ENCODE measurements around the gene SBNO2. TPM values are rescaled to one million over a fixed set of nuclear protein-coding genes. Genes with fewer than 3 reads are reported as not detected.
A peak's percentile ranks its signal among the peaks of the same experiment; 100 is the strongest.
"Not testable (repeated sequence)": the region's sequence is repeated elsewhere in the genome, so short reads cannot be mapped to it uniquely, and the experiment has no call there.

Gene SBNO2
- polyA plus RNA-seq, 1 donor, result 18.5 TPM

GRCh38 chr19:1115646-1116420, 58.2 kb downstream of the SBNO2 start:
- no peak for DNase-seq

DNA sequence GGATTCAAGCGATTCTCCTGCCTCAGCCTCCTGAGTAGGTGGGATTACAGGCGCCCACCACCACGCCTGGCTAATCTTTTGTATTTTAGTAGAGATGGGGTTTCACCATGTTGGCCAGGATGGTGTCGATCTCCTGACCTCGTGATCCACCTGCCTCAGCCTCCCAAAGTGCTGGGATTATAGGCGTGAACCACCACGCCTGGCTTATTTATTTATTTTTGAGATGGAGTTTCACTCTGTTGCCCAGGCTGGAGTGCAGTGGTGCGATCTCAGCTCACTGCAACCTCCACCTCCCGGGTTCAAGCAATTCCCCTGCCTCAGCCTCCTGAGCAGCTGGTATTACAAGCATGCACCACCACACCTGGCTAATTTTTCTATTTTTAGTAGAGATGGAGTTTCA, 59.3 kb downstream of the SBNO2 start:
- DNase-seq, result not testable (repeated sequence)

- DNase-seq, result no peak
Observed at GRCh38 chr19:1113986-1114483, 60.0 kb downstream of the SBNO2 start.

DNA sequence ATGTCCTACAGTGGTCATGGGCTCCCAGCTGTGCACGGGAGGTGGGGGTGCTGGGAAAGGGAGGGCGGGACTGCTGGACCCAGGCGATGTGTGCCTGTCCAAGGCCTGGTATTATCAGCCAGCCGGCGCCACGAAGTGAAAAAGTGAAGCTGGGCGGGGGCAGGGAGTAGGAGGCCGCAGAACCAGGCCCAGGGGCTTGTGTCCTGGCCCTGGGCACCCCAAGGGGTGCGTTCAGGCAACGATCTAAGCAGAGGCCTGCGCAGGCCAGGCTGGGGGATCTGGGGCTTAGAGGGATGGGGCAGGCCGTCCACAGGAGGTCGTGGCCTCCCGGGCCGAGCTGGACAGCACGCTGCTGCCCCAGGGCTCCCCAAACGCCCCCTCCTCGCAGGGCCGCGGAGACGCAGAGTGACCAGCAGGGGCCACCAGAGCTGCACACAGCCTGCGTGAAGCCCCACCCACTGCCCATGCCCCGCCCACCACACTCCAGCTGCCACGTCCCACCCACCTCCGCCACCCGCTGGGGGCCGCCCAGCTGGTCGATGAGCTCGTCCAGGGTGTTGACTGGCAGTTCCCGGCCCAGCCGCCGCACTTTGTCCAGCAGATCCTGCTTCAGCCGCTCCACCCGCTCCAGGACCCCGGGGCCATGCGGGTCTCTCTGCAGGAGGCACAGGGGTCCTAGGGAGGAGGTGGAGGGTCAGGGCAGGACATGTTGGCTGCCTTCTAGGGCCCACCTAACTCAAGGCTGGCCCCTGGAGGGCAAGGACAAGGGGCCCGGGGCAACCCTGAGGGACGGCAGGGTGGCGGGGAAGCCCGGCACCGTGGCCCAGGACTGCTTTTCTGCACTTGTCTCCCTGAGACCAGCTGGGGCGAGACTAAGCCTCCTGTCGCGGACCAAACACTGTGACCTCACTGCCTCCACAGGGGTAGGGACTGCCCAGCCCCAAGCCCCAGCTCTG, 60.8 kb downstream of the SBNO2 start:
- peak; percentile 91 for DNase-seq

- DNase-seq, result no peak
Observed at GRCh38 chr19:1112268-1113029, 61.6 kb downstream of the SBNO2 start.

- DNase-seq, result peak; percentile 50
Observed at GRCh38 chr19:1111641-1112267, 62.3 kb downstream of the SBNO2 start.

DNA sequence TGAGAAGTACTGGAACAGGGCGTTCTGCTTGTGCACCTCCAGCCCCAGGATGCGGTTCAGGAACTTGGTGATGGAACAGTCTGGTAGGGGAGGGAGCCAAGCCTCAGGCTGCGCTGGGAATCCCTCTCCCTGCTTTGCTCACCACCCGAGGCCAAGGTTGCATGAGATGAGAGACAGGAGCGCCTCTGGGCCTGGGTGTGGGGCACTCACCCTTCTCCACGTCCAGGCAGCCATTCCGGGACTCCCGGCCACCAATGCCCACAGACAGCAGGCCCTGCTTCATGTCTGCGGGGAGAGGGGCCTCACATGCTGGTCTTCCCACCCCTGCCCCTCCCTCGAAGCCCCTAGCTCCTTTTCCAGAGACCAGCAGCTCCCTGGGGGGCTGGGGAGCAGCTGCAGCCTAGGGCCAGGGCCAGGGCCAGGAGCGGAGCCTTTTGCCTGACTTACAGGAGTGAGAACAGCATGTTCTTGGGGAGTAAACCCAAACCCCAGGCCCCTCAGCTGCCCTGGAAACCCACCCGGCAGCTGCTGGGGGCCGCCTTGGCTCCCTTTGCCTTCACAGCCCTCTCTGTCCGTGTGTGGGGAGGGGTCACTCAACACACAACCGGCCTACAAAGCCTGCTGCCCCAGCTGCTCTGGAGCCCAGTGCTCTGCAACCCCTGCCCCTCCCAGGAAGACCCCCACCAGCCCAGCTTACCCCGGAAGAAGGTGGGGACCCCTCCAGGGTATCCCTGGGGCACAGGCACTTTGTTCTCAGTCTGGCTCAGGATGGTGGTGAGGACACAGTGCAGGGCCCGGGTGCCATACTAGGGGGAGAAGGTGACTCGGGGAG, 63.0 kb downstream of the SBNO2 start:
- no peak for DNase-seq

DNA sequence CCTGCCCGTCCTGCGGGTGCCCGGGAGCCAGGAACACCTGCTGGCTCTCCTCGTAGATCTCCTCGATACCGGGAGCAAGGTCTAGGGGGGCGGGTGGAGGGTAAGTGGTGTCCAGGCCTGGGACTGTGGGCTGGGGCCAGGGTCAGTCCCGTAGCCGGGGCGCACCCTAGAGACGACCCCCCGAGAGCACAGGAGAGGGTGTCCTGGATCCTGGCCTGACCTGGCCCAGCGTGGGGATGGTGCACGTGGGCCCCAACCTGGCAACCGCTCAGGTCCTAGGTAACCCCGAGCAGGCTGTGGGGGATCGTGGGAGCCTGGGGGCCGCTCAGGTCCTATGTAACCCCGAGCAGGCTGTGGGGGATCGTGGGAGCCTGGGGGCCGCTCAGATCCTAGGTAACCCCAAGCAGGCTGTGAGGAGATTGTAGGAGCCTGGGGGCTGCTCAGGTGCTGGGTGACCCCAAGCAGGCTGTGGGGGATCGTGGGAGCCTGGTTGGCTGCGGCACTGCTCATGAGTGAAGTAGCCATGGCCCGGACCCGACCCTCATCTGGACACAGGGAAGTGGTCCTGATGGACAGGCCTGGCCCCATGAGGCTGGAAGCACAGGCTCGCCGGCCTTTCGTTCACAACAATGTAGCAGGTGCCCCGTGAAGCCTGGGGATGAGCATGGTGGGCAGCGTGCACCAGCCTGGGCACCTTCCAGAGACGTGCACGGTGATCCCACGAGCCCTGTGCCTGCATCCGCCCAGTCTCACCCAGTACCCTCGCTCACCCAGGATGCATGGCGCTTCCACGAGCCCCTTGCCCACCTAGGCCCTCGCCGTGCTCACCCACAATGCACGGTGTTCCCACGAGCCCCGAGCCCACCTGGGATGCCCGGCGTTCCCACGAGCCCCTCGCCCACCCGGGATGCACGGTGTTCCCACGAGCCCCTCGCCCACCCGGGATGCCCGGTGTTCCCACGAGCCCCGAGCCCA, 64.1 kb downstream of the SBNO2 start:
- no peak for DNase-seq

GRCh38 chr19:1109032-1109551, 65.0 kb downstream of the SBNO2 start:
- DNase-seq, result no peak

GRCh38 chr19:1108291-1109031, 65.6 kb downstream of the SBNO2 start:
- no peak for DNase-seq

DNA sequence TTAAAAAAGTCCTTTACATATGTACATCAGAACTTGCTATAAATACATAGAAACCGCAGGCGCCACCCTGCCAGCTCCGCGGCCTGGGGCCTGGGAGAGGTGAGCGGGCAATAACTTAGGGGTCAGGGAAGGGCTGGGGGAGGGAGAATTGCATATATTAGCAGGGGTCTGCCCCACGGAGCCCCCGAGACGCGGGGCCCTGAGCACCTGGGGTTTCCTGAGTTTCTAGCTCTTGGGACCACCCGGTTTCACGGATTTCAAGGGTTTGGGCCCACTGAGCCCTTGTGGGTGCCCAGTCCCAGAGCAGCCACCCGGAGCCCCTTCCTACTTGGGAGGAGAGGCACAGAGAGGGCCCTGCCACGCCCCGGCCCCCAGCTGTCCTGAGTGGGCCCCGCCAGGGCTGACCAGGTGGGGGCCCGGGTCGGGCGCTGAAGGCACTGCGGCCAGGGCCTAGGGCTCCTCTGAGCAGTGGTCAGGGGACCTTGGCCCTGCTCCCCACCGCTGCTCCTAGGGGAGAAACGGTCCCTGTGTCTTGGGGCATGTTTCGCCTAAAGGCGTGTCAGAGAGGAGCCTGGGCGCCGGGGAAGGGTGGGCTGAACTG, 66.3 kb downstream of the SBNO2 start:
- DNase-seq, result no peak

DNA sequence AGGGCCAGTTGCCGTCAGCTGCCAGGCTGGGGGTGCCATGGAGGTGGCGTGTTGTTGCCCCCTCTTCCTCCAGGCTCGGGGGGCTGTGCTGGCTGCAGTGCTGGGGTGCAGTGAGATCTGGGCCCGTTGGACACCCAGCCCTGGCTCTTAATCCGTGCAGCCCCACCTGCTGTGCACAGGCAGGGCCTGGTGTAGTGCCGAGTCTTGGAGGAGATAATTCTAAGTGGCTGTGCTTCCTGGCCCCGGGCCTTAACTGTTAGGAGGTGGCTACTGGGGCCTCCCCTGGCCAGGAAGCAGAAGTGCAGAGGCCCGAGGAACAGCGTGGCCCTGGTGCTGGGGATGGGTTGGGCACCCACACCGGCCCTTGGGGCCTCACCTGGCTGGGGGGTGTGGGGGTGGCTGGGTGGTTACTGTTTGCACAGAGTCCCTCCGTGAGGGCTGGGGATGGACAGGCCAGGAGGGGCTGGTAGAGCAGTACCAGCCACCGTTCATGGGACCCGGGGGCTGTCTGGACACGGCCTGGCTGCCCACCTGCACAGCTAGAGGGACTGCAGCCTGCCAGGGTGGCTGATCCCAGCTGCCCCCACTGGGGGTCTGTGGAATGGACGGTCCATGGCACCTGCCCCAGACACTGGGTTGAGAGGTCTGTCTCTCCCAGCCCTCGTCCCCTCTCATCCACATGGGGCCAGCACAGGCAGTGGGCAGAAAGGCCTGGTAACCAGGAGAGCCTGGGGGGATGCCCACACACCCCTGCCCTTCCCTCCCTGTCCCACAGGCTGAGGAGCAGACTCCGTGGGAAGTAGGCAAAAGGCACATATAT, 67.0 kb downstream of the SBNO2 start:
- no peak for DNase-seq

- no peak for DNase-seq
Observed at GRCh38 chr19:1105873-1106840, 67.9 kb downstream of the SBNO2 start.

- no peak for DNase-seq
Observed at GRCh38 chr19:1105008-1105872, 68.8 kb downstream of the SBNO2 start.

GRCh38 chr19:1104311-1105007, 69.6 kb downstream of the SBNO2 start:
- peak; percentile 80 for DNase-seq
